ENCODE results near the gene TLR2. TPM values are rescaled to one million over a fixed set of nuclear protein-coding genes. Genes with fewer than 3 reads are reported as not detected.

Gene TLR2
- total RNA-seq, 1 experiment from 2014 or later: 1.1 TPM

DNA sequence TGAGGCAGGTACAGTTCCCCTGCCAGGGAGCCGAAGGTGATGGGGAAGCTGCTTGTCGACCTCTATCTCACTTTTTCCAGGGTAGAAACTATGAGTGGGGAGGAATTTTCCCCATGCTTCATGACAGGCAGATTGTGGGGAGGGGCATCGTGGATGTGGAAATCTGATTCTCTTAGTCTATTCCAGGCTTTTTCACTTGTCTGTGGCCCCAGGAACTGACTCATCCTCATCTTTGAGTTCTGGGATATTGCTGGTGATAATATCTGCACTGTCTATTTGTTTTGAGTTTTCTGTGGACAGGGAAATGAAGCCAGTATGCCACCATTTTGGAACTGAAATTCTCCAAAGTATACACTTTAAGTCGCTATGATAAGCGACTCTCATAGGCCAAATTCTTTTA, 7.6 kb upstream of the TLR2 start:
- POLR2A ChIA-PET (ENCODE audit: low non-redundant PET): no interaction called here
- no peak for DNase-seq (ENCODE audit: low spot score)
- H3K27me3 ChIP-seq (replicated peaks; ENCODE audit: insufficient read depth, low read depth, low read length, poor library complexity): no peaks in the 10 kb centered on the region
- CTCF ChIA-PET: no interaction called here
- TF ChIP-seq EZH2 (IDR thresholded peaks at IDR 0.05; ENCODE audit: borderline replicate concordance, low read depth, low read length, poor library complexity, severe bottlenecking): no peak
- TF ChIP-seq, protein P1, sequence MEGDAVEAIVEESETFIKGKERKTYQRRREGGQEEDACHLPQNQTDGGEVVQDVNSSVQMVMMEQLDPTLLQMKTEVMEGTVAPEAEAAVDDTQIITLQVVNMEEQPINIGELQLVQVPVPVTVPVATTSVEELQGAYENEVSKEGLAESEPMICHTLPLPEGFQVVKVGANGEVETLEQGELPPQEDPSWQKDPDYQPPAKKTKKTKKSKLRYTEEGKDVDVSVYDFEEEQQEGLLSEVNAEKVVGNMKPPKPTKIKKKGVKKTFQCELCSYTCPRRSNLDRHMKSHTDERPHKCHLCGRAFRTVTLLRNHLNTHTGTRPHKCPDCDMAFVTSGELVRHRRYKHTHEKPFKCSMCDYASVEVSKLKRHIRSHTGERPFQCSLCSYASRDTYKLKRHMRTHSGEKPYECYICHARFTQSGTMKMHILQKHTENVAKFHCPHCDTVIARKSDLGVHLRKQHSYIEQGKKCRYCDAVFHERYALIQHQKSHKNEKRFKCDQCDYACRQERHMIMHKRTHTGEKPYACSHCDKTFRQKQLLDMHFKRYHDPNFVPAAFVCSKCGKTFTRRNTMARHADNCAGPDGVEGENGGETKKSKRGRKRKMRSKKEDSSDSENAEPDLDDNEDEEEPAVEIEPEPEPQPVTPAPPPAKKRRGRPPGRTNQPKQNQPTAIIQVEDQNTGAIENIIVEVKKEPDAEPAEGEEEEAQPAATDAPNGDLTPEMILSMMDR (conservative IDR thresholded peaks at IDR 0.05; ENCODE audit: low read depth, low read length): no peak
- H3K27ac ChIP-seq (ENCODE audit: low read depth, low read length, poor library complexity, severe bottlenecking): no peak overlapping the region
- no peaks in the 10 kb centered on the region for H3K36me3 ChIP-seq (ENCODE audit: insufficient read depth, low read length, poor library complexity, severe bottlenecking)
- H3K9me3 ChIP-seq (ENCODE audit: low read depth, low read length, poor library complexity, severe bottlenecking): no peaks in the 10 kb centered on the region
- intact Hi-C loops (cut with micrococcal nuclease; ENCODE audit: unreplicated experiment): no loop called here
- H3K4me3 ChIP-seq (ENCODE audit: low read depth, low read length, poor library complexity, severe bottlenecking): no peak overlapping the region
- H3K4me1 ChIP-seq (ENCODE audit: insufficient read depth, low read length, poor library complexity, severe bottlenecking): no peaks in the 10 kb centered on the region
- BruUV-seq (replicated peaks): no TSS peak

DNA sequence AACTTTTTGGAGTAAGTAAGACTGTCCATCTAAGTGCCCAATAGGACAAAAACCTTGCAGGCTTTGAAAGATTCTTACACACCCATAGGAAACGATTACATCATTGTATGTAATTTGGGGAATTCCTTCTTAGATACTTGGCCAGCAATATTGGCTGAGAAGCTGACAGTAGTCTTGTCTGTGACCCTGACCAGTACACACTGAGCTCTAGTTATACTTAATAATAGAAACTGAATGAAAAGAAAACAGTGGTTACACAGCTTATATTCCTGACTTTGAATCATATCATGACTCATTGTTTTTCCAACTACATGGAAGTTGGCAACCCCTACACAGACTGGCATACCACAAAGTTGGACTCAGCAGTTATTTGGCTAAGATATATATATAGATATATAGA, 7.1 kb upstream of the TLR2 start:
- intact Hi-C loops (cut with micrococcal nuclease; ENCODE audit: unreplicated experiment): no loop called here
- no peaks in the 10 kb centered on the region for H3K4me1 ChIP-seq (ENCODE audit: insufficient read depth, low read length, poor library complexity, severe bottlenecking)
- no peaks in the 10 kb centered on the region for H3K27me3 ChIP-seq (replicated peaks; ENCODE audit: insufficient read depth, low read depth, low read length, poor library complexity)
- H3K4me3 ChIP-seq (ENCODE audit: low read depth, low read length, poor library complexity, severe bottlenecking): no peak overlapping the region
- no peaks in the 10 kb centered on the region for H3K36me3 ChIP-seq (ENCODE audit: insufficient read depth, low read length, poor library complexity, severe bottlenecking)
- no TSS peak for BruUV-seq (replicated peaks)
- TF ChIP-seq, protein P1 (conservative IDR thresholded peaks at IDR 0.05; ENCODE audit: low read depth, low read length): no peak
- TF ChIP-seq EZH2 (IDR thresholded peaks at IDR 0.05; ENCODE audit: borderline replicate concordance, low read depth, low read length, poor library complexity, severe bottlenecking): no peak
- ChIA-PET POLR2A (ENCODE audit: low non-redundant PET) (no interaction called here), CTCF (no interaction called here)
- DNase-seq (ENCODE audit: low spot score): no peak
- H3K9me3 ChIP-seq (ENCODE audit: low read depth, low read length, poor library complexity, severe bottlenecking): no peaks in the 10 kb centered on the region
- H3K27ac ChIP-seq (ENCODE audit: low read depth, low read length, poor library complexity, severe bottlenecking): no peak overlapping the region

- CTCF ChIA-PET: no interaction called here
- POLR2A ChIA-PET (ENCODE audit: low non-redundant PET): no interaction called here
Measured at GRCh38 chr4:153679486-153679885, 4.6 kb upstream of the TLR2 start.

More at GRCh38 chr4:153679486-153679885, 4.6 kb upstream of the TLR2 start:
- Histone ChIP-seq H3K36me3 (ENCODE audit: insufficient read depth, low read length, poor library complexity, severe bottlenecking) (no peaks in the 10 kb centered on the region), H3K4me3 (ENCODE audit: low read depth, low read length, poor library complexity, severe bottlenecking) (no peak overlapping the region), H3K4me1 (ENCODE audit: insufficient read depth, low read length, poor library complexity, severe bottlenecking) (peaks cover 5% of the 10 kb centered on the region), H3K9me3 (ENCODE audit: low read depth, low read length, poor library complexity, severe bottlenecking) (no peaks in the 10 kb centered on the region), H3K27ac (ENCODE audit: low read depth, low read length, poor library complexity, severe bottlenecking) (no peak overlapping the region), H3K27me3 (replicated peaks; ENCODE audit: insufficient read depth, low read depth, low read length, poor library complexity) (peaks cover 20% of the 10 kb centered on the region)
- DNase-seq (ENCODE audit: low spot score): no peak
- no TSS peak for BruUV-seq (replicated peaks)
- TF ChIP-seq, protein P1 (conservative IDR thresholded peaks at IDR 0.05; ENCODE audit: low read depth, low read length): no peak
- no peak for TF ChIP-seq EZH2 (IDR thresholded peaks at IDR 0.05; ENCODE audit: borderline replicate concordance, low read depth, low read length, poor library complexity, severe bottlenecking)
- intact Hi-C loops (cut with micrococcal nuclease; ENCODE audit: unreplicated experiment): no loop called here
